ENCODE data around the gene TOB1. TPM values are rescaled to one million over a fixed set of nuclear protein-coding genes. Genes with fewer than 3 reads are reported as not detected.

TOB1 gene
- total and polyA plus RNA-seq, 4 donors, result 22.6 to 38.0 (median 36.8) TPM

DNA sequence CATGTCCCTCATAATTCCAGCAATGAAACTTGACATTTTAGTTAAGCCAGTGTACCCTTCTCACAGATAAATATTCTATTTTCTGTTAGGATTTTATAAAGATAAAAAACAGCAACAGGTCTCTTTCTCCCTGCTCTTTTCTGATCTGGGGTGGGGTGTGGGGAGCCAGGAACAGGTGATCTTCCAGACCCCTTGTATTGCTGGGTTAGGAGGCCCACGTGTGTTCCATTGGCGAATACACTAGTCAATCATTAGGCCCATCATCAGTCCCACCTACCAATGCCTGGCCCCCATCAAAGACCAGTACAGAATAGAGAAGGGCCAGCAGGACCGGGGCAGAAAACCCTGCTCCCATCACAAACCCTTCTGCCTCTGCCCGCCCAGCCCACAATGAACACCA lies 40.3 kb upstream of the TOB1 start:
- Histone ChIP-seq H3K27ac (ENCODE audit: low read depth, low read length) (no peak overlapping the region), H3K36me3 (ENCODE audit: control insufficient read depth, insufficient read depth, low read length) (no peaks in the 10 kb centered on the region), H3K9me3 (ENCODE audit: control insufficient read depth, insufficient read depth, low read length) (no peaks in the 10 kb centered on the region), H3K4me3 (ENCODE audit: low read depth, low read length) (no peak overlapping the region), H3K4me1 (ENCODE audit: control insufficient read depth, insufficient read depth, low read length) (peaks cover 34% of the 10 kb centered on the region), H3K27me3 (ENCODE audit: control insufficient read depth, insufficient read depth, low read length) (no peaks in the 10 kb centered on the region)
- WGBS (ENCODE audit: insufficient coverage), result no CpG with 5 or more reads among the region's 4 CpGs
- DNase-seq (ENCODE audit: low read depth in 4 of 6, low spot score in 6 of 6), result no peak

DNA sequence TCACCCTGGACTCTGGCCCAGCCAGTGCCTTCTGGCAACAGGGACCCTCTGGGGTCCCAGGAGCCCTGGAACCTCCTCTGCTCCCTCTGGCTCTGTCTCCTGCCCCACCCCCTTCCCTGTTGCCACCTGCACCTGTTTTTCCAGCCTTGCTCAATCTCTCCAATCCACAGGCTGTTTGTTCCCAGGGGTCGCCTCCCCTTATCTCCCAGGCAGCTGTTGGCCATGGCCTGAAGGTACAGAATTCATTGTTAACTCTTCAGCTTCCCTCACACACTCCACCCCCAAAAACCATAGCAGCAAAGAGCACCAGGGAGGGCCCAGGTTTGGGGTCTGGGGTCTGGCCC lies 39.3 kb upstream of the TOB1 start:
- no peak for DNase-seq (ENCODE audit: low read depth in 4 of 6, low spot score in 6 of 6)
- WGBS (ENCODE audit: insufficient coverage), result 27% methylated on average over 1 of the region's 1 CpG
- H3K4me1 ChIP-seq (ENCODE audit: control insufficient read depth, insufficient read depth, low read length), result peaks cover 38% of the 10 kb centered on the region
- H3K27me3 ChIP-seq (ENCODE audit: control insufficient read depth, insufficient read depth, low read length), result no peaks in the 10 kb centered on the region
- H3K27ac ChIP-seq (ENCODE audit: low read depth, low read length), result peak overlapping the region; percentile 91
- H3K4me3 ChIP-seq (ENCODE audit: low read depth, low read length), result no peak overlapping the region
- no peaks in the 10 kb centered on the region for H3K9me3 ChIP-seq (ENCODE audit: control insufficient read depth, insufficient read depth, low read length)
- H3K36me3 ChIP-seq (ENCODE audit: control insufficient read depth, insufficient read depth, low read length), result no peaks in the 10 kb centered on the region

DNA sequence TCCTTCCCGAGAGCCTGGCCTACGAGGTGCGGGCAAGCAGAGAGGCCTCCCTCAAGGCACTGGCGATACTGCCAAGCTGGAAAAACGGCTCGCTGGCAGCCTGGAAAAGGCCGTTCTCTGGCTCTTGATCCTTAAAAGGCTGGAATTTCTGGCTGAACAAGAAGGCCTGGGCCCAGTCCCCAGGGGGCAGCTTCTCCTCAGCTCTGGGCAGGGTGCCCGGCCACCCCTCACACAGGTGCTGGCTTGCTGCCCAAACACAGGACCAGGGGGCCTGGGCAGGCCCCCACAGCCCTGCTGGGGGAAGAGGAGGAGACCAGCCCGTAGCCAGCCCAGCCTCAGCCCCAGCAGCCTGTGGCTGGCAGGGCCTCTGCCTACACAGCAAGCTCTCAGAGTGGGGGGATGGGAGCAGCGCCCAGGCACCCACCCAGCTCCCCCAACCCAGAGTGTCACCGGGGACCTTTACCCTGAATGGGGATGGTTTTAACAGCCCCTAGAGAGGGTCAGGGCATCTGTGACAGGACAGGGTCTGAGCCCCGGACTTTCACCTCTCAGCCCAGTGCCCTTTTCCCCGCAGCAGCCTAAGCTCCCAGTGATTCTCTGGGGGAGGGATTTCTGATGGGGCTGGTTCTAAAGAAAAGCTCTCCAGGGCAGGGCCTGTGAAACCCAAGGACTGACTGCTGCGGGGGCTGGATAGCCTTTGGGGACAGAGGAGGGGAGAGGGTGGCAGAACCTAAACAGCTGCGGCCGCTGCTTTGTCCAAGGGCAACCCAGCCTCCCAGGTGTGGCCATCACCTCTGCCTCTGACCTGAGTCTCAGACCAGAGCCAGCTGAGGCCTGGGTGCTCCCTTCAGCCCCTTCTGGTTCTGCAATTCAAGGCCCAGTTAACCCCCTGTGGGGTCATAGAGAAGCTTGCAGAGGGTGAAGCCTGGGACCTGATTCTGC lies 38.6 kb upstream of the TOB1 start:
- Histone ChIP-seq H3K36me3 (ENCODE audit: control insufficient read depth, insufficient read depth, low read length) (no peaks in the 10 kb centered on the region), H3K4me3 (ENCODE audit: low read depth, low read length) (no peak overlapping the region), H3K27ac (ENCODE audit: low read depth, low read length) (peak overlapping the region; percentile 91), H3K4me1 (ENCODE audit: control insufficient read depth, insufficient read depth, low read length) (peaks cover 44% of the 10 kb centered on the region), H3K27me3 (ENCODE audit: control insufficient read depth, insufficient read depth, low read length) (no peaks in the 10 kb centered on the region), H3K9me3 (ENCODE audit: control insufficient read depth, insufficient read depth, low read length) (no peaks in the 10 kb centered on the region)
- DNase-seq (ENCODE audit: low read depth in 4 of 6, low spot score in 6 of 6), result peak in 5 of 6 donors; percentile 61 to 93 (median 74)
- 28% methylated on average over 14 of the region's 16 CpGs for WGBS (ENCODE audit: insufficient coverage)

DNA sequence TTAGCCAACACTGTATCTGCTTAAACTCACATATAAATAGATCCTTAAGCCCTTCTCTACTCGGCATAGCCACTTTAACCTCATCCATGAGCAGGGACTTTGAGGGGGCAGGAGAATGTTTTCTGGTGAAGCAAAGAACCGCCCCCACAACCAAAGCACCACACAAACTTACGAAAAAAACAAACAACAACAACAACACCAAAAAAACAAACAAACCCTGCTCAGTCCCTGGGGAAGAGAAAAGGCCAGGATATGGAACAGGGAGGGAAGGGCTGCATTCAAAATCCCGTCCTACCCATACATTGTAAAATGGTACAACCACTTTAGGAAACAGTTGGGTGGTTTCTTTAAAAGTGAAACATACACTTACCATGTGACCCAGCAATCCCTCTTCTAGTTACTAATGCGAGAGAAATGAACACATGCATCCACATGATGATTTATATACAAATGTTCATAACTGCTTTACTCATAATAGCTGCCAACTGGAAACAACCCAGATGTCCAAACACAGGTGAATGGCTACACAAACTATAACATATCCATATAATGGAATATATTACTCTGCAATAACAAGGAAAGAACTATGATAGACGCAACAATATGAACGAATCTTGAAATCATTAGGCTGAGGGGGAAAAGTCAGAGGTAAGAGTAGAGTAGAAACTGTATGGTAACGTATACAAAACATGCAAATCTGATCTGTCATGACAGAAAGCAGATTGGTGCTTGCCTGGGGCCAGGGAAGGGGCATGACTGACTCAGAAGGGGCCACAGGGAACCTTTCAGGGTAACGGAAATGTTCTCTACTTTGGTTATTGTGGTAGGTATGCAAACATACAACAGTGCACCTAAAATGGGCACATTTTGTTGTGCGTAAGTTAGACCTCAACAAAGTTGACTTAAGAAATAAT lies 37.7 kb upstream of the TOB1 start:
- Histone ChIP-seq H3K27me3 (ENCODE audit: control insufficient read depth, insufficient read depth, low read length) (no peaks in the 10 kb centered on the region), H3K36me3 (ENCODE audit: control insufficient read depth, insufficient read depth, low read length) (no peaks in the 10 kb centered on the region), H3K4me1 (ENCODE audit: control insufficient read depth, insufficient read depth, low read length) (peaks cover 41% of the 10 kb centered on the region), H3K27ac (ENCODE audit: low read depth, low read length) (peak overlapping the region; percentile 91), H3K4me3 (ENCODE audit: low read depth, low read length) (no peak overlapping the region), H3K9me3 (ENCODE audit: control insufficient read depth, insufficient read depth, low read length) (no peaks in the 10 kb centered on the region)
- DNase-seq (ENCODE audit: low read depth in 4 of 6, low spot score in 6 of 6), result no peak
- 61% methylated on average over 3 of the region's 10 CpGs for WGBS (ENCODE audit: insufficient coverage)

DNA sequence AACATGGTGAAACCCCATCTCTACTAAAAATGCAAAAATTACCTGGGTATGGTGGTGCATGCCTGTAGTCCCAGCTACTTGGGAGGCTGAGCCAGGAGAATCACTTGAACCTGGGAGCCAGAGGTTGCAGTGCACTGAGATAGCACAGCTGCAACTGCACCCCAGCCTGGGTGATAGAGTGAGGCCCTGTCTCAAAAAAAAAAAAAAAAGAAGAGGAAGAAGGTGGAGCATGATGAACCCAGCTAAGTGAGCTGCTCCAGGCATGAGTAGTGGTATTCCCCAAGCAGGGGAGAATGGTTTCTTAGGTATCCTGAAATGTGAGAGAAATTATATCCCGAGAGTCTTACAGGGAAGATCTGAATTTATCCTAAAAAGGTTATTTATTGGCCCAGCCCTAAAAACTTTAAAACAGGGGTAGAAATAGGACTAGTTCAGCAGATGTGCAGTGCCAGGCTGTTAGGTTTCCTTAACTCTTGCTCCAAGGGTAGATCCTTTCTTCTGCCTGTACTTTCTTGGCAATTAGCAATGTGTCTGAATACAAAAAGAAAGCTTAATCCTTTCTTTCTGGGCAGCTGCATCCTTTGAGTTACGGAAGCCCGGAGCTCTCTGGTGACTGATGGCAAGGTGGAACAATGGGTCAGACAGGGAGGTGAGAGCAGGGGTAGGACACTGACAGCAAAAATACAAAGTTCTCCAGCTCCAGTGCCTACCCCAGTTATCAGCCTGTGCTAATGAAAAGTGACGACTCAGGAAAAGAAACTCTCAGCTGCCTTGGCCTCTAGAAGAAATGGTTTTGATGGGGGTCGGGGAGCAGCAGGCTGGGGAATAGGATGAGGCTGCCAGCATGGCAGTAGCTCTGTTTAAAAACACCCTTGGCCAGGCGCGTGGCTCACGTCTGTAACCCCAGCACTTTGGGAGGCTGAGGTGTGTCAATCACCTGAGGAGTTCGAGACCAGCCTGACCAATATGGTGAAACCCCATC lies 36.5 kb upstream of the TOB1 start:
- peaks cover 41% of the 10 kb centered on the region for H3K4me1 ChIP-seq (ENCODE audit: control insufficient read depth, insufficient read depth, low read length)
- 41% methylated on average over 6 of the region's 9 CpGs for WGBS (ENCODE audit: insufficient coverage)
- H3K4me3 ChIP-seq (ENCODE audit: low read depth, low read length), result no peak overlapping the region
- no peaks in the 10 kb centered on the region for H3K9me3 ChIP-seq (ENCODE audit: control insufficient read depth, insufficient read depth, low read length)
- peak overlapping the region; percentile 68 for H3K27ac ChIP-seq (ENCODE audit: low read depth, low read length)
- peak in 2 of 6 donors; percentile 38 to 51 for DNase-seq (ENCODE audit: low read depth in 4 of 6, low spot score in 6 of 6)
- no peaks in the 10 kb centered on the region for H3K27me3 ChIP-seq (ENCODE audit: control insufficient read depth, insufficient read depth, low read length)
- H3K36me3 ChIP-seq (ENCODE audit: control insufficient read depth, insufficient read depth, low read length), result no peaks in the 10 kb centered on the region

DNA sequence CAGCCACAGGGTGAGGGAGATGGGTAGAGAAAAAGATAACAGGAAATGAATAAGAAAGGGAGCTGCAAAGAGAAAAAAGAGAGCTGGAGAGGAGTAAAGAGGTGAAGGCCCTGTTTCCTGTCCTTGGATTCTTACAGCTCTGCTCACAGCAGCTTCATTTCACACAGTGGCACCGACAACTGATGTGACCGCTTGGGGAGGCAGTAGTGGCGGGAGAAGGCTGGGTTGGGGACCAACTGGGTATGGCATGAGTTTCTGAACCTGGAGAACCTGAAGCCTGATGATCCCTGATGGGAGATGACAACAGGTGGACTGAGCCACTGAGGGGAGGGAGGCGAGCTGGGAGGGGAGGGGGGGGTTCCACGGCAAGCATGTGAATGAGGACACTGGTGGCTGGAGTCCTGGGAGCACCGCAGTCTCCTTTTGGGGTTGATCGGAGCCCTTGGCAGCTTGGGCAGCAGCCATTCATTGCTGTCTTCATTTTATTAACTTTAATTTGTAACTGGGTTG lies 34.3 kb upstream of the TOB1 start:
- no peak for DNase-seq (ENCODE audit: low read depth in 4 of 6, low spot score in 6 of 6)
- no peaks in the 10 kb centered on the region for H3K27me3 ChIP-seq (ENCODE audit: control insufficient read depth, insufficient read depth, low read length)
- H3K9me3 ChIP-seq (ENCODE audit: control insufficient read depth, insufficient read depth, low read length), result no peaks in the 10 kb centered on the region
- WGBS (ENCODE audit: insufficient coverage), result 82% methylated on average over 4 of the region's 7 CpGs
- peaks cover 34% of the 10 kb centered on the region for H3K4me1 ChIP-seq (ENCODE audit: control insufficient read depth, insufficient read depth, low read length)
- peak overlapping the region; percentile 19 for H3K27ac ChIP-seq (ENCODE audit: low read depth, low read length)
- no peaks in the 10 kb centered on the region for H3K36me3 ChIP-seq (ENCODE audit: control insufficient read depth, insufficient read depth, low read length)
- H3K4me3 ChIP-seq (ENCODE audit: low read depth, low read length), result no peak overlapping the region

DNA sequence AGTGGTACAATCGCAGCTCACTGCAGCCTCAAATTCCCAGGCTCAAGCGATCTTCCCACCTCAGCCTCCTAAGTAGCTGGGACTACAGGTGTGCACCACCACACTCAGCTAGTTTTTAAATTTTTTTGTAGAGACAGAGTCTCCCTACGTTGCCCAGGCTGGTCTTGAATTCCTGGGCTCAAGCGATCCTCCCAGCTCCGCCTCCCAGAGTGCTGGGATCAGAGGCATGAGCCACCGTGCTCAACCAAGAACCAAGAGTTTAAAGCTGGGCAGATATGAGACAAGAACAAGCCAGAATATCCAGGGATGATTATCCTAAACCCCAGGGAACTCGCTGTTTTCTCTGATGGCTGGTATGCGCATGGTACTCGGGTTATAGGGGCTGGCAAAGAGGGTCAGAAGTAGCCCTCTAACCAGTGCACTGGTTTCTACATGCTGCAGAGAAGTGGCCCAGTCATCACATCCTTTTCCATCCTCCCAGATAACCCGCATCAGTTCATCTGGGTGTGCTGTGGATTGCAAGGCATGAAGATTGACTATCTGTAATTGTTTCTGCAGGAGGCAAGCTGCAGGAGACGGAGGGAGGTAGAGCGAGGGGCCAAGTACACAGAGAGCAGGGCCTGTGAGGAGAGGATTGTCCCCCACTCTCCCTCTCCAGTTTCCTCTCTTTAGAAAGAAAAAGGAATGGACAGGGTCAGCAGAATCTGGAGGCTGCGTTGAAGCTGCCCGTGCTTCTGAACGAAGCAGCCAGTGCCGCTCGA lies 33.6 kb upstream of the TOB1 start:
- no peaks in the 10 kb centered on the region for H3K9me3 ChIP-seq (ENCODE audit: control insufficient read depth, insufficient read depth, low read length)
- H3K36me3 ChIP-seq (ENCODE audit: control insufficient read depth, insufficient read depth, low read length), result no peaks in the 10 kb centered on the region
- H3K4me3 ChIP-seq (ENCODE audit: low read depth, low read length), result no peak overlapping the region
- peak overlapping the region; percentile 19 for H3K27ac ChIP-seq (ENCODE audit: low read depth, low read length)
- WGBS (ENCODE audit: insufficient coverage), result 68% methylated on average over 15 of the region's 17 CpGs
- DNase-seq (ENCODE audit: low read depth in 4 of 6, low spot score in 6 of 6), result peak in 2 of 6 donors; percentile 25 to 47
- H3K4me1 ChIP-seq (ENCODE audit: control insufficient read depth, insufficient read depth, low read length), result peaks cover 27% of the 10 kb centered on the region
- H3K27me3 ChIP-seq (ENCODE audit: control insufficient read depth, insufficient read depth, low read length), result no peaks in the 10 kb centered on the region

DNA sequence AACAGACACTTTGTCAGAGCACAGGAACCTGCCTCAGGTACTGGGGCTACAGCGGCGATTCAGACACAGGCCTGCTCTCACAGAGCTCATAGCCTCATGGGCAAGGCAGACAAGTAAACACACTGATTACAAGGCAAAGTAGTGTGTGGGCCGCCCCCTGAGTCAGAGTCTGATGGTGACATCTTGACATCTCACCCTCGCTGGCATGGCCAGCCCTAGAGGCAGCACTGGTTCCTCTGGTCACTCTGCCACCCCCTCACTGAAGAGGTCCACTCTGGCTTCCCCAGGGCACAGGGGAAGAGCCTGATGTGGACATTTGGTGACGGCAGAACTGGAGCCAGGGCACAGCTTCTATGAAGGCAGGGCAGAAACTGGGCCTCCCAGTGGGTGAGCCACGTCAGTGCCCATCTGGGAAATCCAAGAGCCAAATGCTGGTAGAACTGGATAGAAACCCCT lies 32.9 kb upstream of the TOB1 start:
- H3K36me3 ChIP-seq (ENCODE audit: control insufficient read depth, insufficient read depth, low read length), result no peaks in the 10 kb centered on the region
- H3K9me3 ChIP-seq (ENCODE audit: control insufficient read depth, insufficient read depth, low read length), result no peaks in the 10 kb centered on the region
- no peaks in the 10 kb centered on the region for H3K27me3 ChIP-seq (ENCODE audit: control insufficient read depth, insufficient read depth, low read length)
- no peak for DNase-seq (ENCODE audit: low read depth in 4 of 6, low spot score in 6 of 6)
- WGBS (ENCODE audit: insufficient coverage), result 91% methylated on average over 5 of the region's 6 CpGs
- peaks cover 20% of the 10 kb centered on the region for H3K4me1 ChIP-seq (ENCODE audit: control insufficient read depth, insufficient read depth, low read length)
- H3K4me3 ChIP-seq (ENCODE audit: low read depth, low read length), result no peak overlapping the region
- no peak overlapping the region for H3K27ac ChIP-seq (ENCODE audit: low read depth, low read length)

Data from spinal cord (tissue), 10 donors.